GM19023 (cell line): ENCODE results near the gene TMEM164.

ENCODE experiments used
- ATAC-seq: cut with Tn5 transposase; IDR thresholded peaks from one replicate; pipeline ENCODE4 v1.9.1; 2021; ENCODE audit warnings: mild to moderate bottlenecking, moderate library complexity; ENCODE audit not compliant: unreplicated experiment

Gene TMEM164

DNA sequence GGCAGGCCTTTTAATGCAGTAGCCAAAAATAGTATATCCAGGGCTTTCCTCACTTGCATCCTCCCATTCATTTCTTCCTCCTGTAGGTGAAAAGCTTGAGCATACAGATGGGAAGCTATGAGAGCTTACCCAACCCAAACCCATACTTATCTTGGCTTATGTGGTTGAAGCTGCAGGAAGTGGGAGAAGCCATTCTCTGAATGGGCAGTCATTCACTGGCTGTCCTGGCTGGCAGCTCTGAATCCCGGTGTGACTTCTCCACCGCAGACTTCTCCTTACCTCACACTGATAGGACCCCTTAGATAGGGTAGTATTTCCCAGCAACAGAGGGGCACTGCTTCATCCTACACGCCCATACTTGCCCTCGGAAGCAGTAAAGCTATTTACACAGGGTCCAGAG, 189.6 kb downstream of the TMEM164 start:
- ATAC-seq = no peak

- ATAC-seq = no peak
These were observed 192.1 kb downstream of the TMEM164 start for GRCh38 chrX:110194977-110195376.

GRCh38 chrX:110201799-110202198, 198.9 kb downstream of the TMEM164 start:
- no peak for ATAC-seq

DNA sequence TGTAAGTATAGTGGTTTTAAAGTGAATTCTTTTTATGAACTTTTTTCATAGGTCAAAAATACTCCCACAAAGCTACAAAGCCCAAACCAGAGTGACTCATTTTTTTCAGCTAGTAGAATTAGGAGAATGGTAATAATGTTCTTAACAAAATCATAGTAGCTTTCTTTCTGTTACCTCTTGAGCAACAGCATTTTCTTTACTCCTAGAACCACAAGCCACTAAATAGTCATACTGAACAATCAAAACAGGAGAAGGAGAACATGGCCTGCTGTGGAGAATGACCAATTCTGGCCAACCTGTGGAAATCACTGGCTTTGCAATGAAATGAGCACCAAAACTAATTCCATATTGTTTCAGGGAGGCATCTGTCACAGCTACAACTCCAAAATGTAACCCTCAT, 202.1 kb downstream of the TMEM164 start:
- ATAC-seq = no peak

DNA sequence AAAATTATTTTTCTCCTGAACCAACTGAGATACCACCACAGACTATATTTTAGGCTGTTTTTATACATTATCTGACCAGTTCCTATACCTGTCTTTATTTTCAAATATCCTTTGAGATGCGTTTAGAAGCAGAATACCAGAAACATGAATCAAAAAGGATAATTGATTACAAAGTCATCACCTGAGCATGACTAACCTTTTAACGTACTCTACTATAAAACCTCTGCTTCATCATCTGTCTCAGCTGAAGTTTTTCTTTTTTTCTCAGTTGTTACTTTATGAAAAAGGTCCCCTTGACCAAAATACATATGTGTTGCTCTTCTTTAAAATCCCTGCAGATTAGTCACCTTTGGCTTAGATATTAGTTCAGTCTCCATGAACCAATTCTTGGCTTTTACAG, 205.2 kb downstream of the TMEM164 start:
- ATAC-seq = no peak

GRCh38 chrX:110210417-110211139, 207.7 kb downstream of the TMEM164 start:
- no peak for ATAC-seq

DNA sequence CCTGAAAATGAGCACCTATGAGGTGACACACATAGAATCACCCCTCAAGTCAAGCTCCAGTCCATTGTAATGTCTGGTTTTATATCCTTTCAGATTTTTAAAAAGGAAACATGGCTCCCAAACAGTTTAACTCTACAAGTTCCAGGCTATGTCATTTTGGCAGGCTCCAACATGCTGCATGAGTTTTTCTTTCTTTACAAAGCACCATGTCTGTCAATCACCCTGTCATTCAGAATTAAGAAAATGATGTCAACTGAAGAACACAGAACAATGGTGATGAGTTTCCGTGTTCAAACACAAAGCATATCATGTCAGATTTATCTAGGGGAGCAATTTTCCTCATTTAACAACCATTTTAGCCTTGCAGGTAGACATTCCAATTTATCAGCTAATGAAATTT, 208.4 kb downstream of the TMEM164 start:
- ATAC-seq = no peak

DNA sequence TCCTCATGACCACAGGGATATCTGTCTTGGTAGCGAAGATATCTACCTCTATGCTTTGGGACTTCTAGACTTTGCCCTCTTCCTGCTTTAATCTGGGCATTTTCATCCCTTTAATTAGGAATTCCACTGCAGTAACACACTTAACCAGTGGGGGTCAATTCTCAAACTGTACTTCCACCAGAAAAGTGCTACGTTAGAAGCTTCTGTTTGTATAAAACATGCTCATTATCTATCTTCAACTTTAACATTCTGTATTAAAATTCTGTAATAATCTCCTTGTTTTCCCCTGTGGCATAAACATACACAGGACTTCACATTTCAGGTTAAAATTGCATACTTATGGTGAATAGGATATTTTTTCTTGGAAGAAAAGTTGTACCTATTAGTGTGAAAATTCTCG, 209.4 kb downstream of the TMEM164 start:
- ATAC-seq = no peak

GRCh38 chrX:110213183-110213582, 210.3 kb downstream of the TMEM164 start:
- ATAC-seq = no peak

GRCh38 chrX:110214684-110215083, 211.8 kb downstream of the TMEM164 start:
- ATAC-seq = no peak

DNA sequence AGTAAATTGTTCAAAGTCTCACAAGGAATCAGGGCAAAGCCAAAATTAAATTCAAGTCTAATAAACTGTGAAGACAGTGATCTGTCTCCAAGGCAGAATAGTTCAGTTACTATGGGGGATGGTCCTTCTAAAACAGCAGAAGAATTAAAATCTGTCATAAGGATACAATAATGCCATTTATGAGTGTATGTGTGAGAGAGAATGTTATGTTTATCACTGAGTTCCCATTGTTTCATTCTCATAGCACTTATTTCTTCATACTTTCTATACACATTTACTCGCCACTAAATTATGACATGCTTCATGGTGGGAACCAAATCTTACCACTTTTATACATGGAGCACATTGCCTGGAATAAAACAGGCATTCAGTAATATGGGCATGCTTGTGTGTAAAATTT, 212.5 kb downstream of the TMEM164 start:
- no peak for ATAC-seq

DNA sequence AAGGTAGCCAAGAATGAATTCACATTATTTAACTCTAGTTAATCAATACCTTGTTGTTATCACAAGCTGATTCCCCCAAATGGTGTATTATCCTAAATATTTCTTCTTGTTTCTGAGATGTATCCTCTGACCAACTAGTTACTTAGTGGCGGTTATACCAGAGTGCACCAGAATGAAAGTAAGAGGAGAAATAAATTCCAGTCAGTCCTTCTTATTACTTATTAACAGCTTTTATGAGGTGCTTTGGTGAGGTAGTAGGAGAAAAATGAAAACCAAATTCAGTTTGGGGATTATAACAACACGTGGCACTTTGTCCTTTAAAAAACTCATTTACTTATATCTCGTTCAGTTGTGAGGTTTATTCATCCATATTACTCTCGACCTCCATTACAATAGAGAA, 213.1 kb downstream of the TMEM164 start:
- no peak for ATAC-seq

GRCh38 chrX:110218591-110218990, 215.7 kb downstream of the TMEM164 start:
- ATAC-seq = no peak

- no peak for ATAC-seq
These were observed 217.0 kb downstream of the TMEM164 start for GRCh38 chrX:110219920-110220319.

- ATAC-seq = no peak
These were observed 219.8 kb downstream of the TMEM164 start for GRCh38 chrX:110222497-110223257.

GRCh38 chrX:110224926-110225617, 222.2 kb downstream of the TMEM164 start:
- ATAC-seq = no peak

- ATAC-seq = no peak
These were observed 224.0 kb downstream of the TMEM164 start for GRCh38 chrX:110226931-110227330.
